SHP77 treated with DMSO at 0.1 percent for 48 hours (cell line): ENCODE data around the gene KIAA0513.
"Not testable (repeated sequence)": the region's sequence is repeated elsewhere in the genome, so short reads cannot be mapped to it uniquely, and the experiment has no call there.

Experiments used
- DNase-seq: peaks from one replicate; lab custom pipeline; 2025; lab: John Stamatoyannopoulos, UW

The KIAA0513 gene

DNA sequence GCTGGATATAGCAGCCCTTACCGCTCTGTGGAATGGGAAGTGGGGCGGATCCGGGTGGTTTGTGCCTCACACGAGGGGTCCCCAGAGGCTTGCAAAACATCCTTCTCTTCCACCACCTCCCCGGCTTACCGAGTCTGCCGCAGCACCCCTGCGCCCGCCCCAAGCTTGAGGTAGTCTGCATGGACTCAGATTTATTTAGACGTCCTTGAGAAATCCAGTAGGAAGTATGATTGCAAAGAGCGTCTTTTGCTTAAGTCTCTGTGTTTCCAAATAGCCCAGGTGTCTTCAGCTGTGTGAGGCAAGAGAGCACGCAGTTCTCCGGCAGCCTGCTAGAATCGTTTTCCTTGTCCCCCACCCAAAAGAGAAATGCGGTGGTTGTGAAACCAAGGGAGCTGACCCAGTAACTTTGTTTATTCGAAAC, 2.4 kb downstream of the KIAA0513 start:
- DNase-seq = no peak

DNA sequence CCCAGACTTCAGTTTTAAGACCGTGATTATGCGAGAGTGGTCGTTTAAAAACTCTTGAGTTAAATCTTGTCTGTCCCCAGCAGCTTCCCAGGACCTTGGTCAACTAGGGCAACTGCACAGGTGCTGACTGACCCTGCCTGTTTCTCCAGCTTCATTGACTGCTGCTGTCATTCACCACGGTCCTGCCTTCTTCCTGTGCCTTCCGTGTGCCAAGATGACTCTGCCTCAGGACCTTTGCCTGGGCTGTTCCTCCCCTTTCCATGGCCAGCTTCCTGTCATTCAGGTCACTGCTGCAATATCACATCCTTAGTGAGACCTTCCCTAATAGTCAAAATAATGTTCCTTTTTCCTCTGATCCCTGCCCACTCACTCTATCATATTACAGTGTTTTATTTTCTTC, 3.9 kb downstream of the KIAA0513 start:
- no peak for DNase-seq

DNA sequence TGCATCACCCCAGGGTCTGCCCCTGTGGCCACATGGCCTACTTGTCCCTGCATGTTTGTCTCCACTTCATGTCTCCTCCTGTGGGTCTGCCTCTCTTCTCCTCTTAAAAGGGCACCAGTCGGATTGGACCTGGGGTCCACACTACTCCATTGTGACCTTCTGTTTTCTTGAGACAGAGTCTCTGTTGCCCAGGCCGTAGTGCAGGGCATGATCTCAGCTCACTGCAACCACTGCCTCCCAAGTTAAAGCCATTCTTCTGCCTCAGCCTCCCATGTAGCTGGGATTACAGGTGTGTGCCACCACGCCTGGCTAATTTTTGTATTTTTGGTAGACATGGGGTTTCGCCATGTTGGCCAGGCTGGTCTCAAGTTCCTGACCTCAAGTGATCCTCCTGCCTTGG, 4.6 kb downstream of the KIAA0513 start:
- DNase-seq = not testable (repeated sequence)

DNA sequence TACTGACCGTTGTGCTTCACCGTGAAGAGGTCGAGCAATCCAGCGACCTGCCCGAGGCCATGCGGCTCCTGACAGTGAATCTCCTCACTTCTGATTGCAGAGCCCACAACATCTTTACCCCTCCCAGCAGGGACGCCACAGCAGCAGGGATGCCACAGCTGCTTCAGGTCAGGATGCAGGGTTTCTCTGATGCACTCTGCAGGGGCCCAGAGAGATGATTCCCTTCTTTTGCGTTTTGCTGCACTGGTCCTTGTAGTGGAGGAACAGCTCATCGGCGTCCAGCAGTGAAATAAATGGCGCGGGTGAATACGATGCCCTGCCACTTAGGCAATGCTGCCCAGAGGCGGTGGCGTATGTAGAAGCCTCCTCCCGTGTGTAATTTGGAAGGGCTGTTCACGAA, 5.6 kb downstream of the KIAA0513 start:
- DNase-seq = no peak

DNA sequence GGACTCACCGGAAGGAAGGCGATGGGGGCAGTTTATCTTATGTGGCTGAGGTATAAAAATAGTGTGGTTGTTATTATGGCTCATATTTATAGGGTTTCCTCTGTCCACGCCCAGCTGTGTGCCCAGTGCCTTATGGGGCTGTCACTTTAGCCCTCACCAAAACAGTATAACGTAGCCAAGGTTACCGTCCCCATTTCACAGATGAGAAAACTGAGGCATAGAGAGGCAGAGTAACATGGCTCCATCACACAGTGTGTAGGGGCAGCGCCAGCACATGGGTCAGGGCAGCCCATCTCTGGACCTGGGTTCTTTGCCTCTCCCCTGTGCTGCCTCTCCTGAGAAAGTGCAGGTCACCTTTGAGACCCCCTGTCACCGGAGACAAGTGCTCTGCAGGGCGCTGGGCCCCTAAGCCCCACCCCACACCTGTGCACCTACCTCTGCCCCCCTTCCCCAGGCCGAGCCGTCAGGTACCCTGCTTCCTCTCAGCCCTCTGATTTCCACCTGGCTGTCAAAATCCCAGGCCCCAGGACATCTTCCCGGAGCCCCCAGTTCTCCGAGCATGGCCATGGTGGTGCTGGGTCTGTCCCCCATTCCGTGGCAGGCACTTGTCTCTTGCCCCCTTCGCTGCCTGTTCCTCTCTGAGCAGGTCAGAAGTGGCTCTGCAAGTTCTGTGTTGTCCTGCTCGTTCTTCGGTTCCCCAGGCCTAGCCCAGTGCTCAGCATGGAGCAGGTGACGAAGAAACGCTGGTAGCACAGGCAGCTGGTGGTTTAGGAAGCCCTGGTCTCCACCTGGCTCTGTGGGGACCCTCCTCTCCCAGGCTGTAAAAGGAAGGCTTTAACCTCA, 7.2 kb downstream of the KIAA0513 start:
- DNase-seq = peak; percentile 24

DNA sequence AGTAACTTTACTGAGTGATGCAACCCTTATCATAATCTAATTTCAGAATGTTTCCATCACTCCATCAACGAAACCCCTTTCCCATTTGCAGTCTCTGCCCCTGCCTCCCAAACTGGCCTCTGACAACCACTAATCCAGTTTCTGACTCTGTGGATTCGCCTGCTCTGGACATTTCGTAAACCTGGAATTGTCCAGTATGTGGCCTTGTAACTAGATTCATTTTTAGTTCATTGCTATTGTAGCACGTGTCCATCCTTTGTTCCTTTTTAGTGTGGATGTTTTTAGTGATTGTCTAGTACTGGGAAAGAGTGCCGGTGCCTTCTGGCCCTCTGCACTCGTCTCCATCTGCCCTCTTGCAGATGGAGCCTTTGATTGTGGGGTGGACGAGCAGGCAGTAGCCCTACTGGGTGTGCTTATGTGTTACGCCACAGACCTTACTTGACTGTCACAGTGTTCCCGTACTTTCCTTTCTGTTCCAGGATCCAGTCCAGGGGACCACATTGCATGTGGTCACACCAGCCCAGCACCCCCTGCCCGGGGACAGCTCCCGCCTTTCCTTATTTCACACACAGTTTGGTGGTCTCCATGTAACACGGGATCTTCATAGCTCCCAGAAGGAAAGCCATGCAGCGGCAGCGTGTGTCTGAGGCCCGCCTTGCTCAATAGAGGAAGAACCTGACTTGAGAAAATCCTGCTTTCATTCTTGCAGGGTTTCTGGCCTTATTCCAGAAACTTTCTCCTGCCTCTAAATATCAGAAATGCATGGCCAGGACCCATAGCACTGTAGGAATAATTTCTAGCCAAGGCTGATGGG, 8.8 kb downstream of the KIAA0513 start:
- peak; percentile 34 for DNase-seq

DNA sequence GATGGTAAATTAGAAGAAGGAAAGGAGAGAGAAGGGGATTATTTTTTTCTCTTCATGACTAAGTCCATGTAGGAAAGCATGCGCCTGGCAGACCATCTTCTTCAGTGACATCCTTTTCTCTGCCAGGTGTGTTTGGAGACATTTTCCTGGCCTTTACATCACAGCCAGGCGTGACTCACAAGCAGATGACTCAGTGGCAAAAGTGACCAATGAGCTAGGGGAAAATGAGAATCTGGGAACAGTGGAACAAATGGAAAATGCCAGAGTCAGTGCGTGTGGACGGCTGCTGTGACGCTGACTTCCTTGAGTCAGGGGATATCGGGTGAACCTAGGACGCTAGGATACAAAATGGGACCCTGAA, 9.4 kb downstream of the KIAA0513 start:
- peak; percentile 96 for DNase-seq

DNA sequence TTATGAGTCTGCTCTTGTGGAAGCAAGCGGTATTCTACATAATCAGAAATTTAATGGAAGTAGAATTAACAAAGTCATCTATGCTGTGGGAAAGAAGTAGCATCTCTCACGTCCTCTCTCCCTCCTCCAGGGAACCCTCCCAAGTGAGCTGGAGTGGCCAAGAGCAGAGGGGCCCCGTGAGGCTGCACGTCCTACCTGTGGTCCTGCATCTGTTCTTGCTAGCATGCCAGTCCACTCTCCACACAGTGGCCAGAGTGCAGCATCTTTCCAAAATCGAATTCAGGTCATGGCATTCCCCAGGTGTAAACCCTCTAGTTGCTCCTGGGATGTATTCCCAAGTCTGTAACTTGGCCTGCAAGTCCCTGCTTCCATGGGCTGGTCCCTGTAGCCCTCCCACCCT, 10.1 kb downstream of the KIAA0513 start:
- no peak for DNase-seq

DNA sequence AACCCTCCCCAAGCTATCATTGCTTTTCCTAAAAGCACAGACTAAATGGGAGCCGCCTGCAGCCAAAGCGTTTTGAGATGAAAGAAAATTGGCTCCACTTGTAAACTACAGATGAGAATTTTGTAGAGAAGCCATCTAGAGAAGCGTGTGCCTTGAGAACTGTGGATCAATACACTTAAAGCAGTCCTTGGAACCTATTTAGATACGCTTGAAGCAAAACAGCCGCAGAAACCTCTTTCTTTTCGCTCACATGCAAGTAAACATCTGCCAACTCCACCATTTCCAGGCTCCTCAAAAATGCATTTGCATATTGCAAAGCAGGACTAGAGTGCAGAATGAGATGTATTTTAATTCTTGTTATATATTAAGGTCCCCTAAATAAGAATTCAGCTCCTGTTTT, 13.1 kb downstream of the KIAA0513 start:
- DNase-seq = no peak

DNA sequence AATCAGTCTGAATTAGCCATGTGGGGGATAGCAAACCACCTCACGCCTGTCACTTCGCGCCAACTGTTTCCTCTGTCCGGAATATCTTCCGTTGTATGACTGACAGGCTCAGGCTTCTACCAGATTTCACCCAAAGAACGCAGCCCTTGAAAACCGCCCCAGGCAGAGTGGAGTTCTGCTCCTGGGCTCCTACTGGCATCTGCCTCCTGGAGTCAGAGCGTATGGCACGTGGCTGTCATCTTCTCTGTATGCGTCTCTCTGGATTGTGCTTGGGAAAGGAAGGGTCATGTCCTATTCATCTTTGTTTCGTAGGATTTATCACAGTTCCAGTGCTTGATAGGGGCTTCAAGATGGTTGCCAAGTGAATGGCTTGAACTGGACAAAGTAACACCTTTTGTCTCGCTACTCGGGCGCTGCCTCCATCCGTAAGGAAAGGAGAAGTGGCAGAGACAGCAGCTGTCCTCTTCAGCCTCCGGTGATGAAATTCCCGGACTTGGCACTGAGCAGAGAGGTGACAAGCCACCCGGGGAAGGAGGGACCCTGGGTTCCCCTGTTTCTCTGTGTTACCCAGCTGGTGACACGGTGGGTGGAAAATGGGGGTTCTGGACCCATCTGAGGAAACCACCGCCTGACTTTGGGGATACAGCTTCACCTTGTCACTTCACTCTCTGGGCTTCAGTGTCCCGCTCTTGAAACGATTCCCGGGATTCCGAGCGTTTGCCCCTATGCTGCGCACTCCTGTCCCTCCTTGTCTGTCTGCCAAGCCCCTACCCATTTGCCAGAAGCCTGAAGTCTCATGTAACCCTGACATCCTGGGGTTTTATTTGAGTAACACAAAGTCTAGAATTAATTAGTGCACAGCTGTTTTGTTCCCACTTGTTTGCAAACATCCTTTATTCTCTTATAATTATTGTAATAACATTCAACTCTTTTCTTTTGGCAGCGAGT, 13.9 kb downstream of the KIAA0513 start:
- DNase-seq = no peak

DNA sequence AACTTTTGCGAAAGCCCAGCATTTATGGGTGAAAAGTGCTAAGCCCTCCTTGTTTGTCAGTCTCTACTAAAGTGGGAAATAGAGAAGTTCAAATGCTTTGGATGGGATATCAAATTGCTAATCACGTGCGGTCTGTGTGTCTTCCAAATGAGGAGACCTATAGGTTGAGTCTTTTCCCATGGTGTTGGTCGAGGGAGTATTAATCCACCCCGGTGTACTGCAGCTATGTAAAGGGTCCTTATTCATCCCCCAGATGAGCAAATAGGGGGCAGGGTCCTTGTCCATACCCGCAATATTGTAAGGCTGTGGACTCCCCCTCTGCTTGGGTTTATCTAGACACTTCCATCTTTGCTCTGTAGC, 14.6 kb downstream of the KIAA0513 start:
- DNase-seq = no peak

DNA sequence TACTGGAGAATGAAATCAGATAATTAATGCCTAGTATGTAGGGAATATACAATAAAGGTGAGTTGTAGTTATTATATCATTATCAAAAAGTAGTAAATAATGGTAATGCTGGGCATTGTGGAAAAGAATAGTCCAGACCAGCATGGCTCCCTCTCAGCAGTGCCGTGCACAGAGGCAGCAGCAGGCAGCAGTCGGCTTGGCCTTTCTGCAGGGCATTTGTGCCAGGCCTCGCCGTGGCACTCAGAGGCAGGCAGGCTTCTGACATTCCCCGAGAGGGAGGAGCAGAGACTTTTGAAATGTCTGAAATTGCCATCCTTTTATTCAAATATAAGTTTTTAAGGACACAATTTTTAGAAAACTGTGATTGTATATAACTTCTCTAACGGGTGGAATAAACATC, 15.0 kb downstream of the KIAA0513 start:
- no peak for DNase-seq

DNA sequence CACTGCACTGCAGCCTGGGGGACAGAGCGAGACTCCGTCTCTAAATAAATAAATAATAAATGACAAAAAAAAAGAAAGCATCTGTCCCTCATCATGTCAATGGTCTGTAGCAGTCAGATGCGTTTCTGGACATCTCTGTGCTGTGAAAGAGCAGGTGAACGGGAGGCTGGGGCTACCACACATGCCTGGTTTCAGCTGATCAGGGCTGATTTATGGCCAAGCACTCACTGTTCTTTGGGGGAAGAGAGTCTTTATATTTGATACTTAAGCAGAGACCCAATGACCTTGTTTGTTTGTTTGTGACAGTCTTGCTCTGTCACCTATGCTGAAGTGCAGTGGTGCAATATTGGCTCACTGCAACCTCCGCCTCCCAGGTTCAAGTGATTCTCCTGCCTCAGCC, 17.5 kb downstream of the KIAA0513 start:
- no peak for DNase-seq

DNA sequence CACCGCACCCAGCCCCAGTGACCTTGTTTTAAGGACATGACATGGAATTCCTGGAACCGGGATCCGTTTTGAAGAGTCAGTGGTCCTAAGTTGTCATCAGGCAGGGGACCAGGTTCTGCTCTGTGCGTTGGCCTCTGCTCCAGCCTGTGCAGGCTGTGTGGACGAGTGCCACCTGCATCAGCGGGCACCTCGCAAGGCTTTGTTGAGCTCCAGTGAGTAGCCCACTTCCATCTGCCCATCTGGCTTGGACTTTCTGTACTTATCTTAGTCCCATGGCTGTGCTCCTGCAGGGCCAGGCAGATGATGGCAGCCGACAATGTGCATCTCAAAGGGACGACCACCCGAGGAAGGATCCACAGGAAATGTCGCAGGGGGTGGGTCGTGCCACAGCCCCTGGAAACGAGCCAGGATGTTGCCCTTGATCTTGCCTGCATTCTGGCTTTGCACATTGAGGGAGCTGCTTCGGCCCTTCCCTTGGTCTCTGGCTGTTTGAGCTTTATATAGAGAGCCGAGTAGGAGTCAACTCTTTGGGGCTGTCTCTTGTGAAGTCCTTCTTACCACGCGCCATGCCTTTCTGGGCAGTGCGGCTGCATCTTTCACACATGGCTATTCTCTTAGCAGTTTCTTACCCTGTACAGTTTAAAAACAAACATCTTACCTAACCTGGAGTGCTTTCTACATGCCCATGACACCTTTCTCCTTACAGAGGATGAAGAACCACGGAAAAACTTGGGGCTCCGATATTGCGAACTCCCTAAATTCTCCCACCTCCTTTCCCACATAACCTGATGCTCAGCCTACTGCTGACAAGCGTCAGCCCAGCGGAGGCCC, 18.3 kb downstream of the KIAA0513 start:
- DNase-seq = no peak

DNA sequence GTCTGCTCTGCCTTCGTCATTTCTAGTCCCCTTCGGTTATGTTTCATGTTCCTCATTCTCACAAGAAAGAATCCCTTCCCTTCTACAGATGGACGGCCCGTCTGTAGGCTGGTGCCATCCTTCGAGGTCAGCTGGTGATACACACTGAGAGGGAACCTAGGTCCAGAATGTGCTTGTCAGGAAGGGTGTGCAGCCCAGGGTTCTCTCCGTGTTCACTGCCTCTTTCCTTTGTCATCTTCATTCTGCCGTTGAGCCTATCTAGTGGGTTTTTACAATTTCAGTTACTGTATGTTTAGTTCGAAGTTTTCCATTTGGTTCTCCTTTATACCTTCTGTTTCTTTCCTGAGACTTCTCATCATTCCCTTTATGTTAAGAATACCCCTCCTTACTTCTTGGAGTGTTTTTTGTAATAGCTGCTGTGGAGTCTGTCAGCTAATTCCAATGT, 18.9 kb downstream of the KIAA0513 start:
- no peak for DNase-seq

DNA sequence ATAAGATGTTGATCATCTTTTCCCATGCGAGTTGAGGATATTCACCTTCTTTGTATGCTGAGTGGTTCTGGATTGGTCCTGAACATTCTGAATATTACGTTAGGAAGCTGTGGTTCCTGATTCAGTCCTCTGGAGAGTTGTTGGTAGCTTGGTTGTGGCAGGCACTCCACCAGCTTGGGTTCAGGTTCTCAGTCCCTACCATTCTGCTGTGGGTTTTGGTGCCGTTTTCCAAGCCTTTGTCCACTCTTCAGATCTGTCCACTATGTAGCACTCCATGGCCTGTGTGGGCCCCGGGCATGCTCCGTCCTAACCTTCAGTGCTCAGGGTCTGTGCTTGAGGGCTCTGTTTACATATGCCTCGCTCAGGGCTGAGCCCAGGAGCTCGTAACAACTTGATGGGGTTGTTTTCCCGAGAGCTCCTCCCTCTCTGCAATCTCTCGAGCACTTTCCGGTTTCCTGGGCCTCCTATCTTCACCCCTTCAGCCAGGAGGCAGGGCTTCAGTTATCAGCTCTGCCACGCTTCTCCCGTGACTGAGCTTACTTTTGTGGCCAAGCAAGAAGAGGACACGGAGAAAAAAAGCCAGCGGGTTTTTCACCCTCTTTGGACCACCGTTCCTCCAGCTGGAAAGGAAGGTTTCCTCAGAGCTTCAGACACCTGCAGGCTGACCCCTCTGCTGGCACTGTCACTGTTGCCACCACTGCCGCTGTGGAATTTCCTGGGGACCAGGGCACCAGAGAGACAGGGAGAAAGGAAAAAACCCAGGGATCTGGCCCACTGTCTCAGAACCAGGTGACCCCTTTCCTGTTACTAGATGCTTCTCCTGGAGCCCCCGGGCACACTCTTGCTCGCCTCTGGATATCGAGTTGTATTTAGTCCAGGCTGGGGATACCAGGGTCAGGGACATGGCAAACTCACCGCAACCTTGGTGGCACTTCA, 19.6 kb downstream of the KIAA0513 start:
- no peak for DNase-seq

DNA sequence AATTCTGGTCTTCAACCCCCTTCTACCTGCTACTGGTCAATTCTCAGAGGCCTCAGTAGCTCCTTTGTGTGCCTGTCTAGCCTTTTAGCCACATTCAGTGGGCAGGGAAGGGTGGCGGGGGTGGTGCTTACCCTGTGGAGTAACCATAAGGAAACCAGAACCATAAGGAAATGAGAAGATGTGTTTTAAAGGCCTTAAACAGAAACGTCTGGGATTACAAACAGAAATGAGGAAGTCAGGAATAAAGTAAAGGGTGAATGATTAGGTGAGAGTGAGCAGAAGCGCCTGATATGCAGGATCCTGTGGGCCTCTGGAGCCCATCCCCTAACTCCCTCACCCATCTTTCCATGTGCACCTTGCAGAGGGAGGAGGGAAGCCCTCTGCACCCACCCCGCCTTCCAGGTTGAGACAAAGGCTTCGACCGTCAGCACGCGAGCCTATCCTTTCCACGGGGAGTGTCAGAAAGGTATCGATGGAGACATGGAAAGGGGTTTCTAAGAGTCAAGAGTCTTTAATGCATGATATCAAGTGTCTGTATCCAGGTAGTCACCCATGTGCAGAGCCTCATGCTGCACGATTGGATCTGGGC, 20.4 kb downstream of the KIAA0513 start:
- no peak for DNase-seq

DNA sequence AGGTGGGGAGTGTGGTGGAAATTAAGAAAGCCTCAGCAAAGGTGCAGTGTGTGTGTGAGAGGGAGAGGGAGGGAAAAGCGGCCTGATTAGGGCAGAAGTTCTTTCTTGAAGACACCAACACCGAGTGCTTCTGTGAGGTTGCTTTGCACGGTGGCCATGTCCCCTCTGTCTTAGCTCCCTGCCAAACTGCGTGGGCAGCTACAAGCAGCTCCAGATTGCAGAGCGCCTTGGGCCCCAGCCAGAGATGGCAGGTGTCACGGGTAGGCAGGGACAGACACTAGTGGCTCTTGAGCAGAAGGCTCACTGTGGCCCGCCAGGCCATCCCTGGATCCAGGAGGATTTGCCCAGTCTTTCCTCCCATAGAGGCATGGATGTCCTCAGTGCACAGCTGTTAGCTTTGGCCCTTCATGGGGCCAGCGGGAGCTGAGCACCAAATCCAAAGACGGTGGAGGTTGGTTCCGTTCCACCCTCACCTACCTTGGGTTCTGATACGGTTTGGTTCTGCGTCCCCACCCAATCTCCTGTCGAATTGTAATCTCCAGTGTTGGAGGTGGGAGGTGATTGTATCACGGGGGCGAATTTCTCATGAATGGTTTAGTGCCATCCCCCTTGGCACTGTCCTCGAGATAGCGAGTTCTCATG, 21.4 kb downstream of the KIAA0513 start:
- no peak for DNase-seq

DNA sequence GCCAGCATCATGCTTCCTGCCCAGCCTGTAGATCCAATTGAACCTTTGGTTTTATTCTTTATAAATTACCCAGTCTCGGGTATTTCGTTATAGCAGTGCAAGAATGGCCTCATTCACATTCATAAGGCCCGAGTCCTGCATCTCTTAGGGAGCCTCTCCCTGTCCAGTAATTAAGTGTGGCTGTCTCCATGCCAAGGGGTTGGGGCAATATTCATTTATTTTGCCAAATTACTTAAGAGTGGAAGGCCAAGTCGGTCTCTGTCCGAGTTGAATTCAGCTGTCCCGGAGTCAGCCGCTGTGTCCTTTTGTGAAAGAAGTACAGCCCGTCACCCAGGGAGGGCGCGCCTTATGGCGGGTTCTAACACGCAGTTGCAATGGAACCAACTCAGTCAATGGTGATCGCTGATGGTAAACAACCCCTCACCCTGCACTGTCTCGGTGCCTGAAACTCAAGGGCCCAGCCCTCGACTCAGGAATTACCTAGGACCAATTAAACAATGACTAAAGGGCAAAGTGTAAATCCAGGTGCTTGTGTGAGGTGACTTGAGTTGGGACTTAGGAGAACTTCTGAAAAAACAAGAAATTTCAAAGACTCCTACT, 22.2 kb downstream of the KIAA0513 start:
- DNase-seq = no peak
